ENCODE measurements around the gene HOXC13.
A peak's percentile ranks its signal among the peaks of the same experiment; 100 is the strongest.

Gene HOXC13

GRCh38 chr12:53987787-53988230, 49.2 kb downstream of the HOXC13 start:
- no peak overlapping the region for H3K4me3 ChIP-seq (replicated peaks in 1 of 2; ENCODE audit: low read depth in 2 of 2, low read length in 2 of 2)
- TF ChIP-seq CTCF (IDR thresholded peaks at IDR 0.05; ENCODE audit: low read depth, low read length) = no peak
- no peak for DNase-seq (ENCODE audit: low read depth in 2 of 2)

- no peak for TF ChIP-seq CTCF (IDR thresholded peaks at IDR 0.05; ENCODE audit: low read depth, low read length)
- H3K4me3 ChIP-seq (replicated peaks in 1 of 2; ENCODE audit: low read depth in 2 of 2, low read length in 2 of 2) = no peak overlapping the region
- DNase-seq (ENCODE audit: low read depth in 2 of 2) = no peak
Observed at GRCh38 chr12:53988541-53989226, 50.1 kb downstream of the HOXC13 start.

- peak; percentile 58 for TF ChIP-seq CTCF (IDR thresholded peaks at IDR 0.05; ENCODE audit: low read depth, low read length)
- peak; percentile 52 to 66 for DNase-seq (ENCODE audit: low read depth in 2 of 2)
- no peak overlapping the region for H3K4me3 ChIP-seq (replicated peaks in 1 of 2; ENCODE audit: low read depth in 2 of 2, low read length in 2 of 2)
Observed at GRCh38 chr12:53989227-53990113, 50.8 kb downstream of the HOXC13 start.

- H3K4me3 ChIP-seq (replicated peaks in 1 of 2; ENCODE audit: low read depth in 2 of 2, low read length in 2 of 2) = no peak overlapping the region
- DNase-seq (ENCODE audit: low read depth in 2 of 2) = no peak
- no peak for TF ChIP-seq CTCF (IDR thresholded peaks at IDR 0.05; ENCODE audit: low read depth, low read length)
Observed at GRCh38 chr12:53990311-53991076, 51.9 kb downstream of the HOXC13 start.

GRCh38 chr12:53991077-53991460, 52.4 kb downstream of the HOXC13 start:
- H3K4me3 ChIP-seq (replicated peaks in 1 of 2; ENCODE audit: low read depth in 2 of 2, low read length in 2 of 2) = no peak overlapping the region
- TF ChIP-seq CTCF (IDR thresholded peaks at IDR 0.05; ENCODE audit: low read depth, low read length) = no peak
- no peak for DNase-seq (ENCODE audit: low read depth in 2 of 2)

- no peak overlapping the region for H3K4me3 ChIP-seq (replicated peaks in 1 of 2; ENCODE audit: low read depth in 2 of 2, low read length in 2 of 2)
- DNase-seq (ENCODE audit: low read depth in 2 of 2) = no peak
- no peak for TF ChIP-seq CTCF (IDR thresholded peaks at IDR 0.05; ENCODE audit: low read depth, low read length)
Observed at GRCh38 chr12:53992377-53992889, 53.8 kb downstream of the HOXC13 start.
